ENCODE measurements around the gene JPT1. TPM values are rescaled to one million over a fixed set of nuclear protein-coding genes. Genes with fewer than 3 reads are reported as not detected.

JPT1 gene
- total RNA-seq, 1 donor from 2014 or later = 236 TPM

DNA sequence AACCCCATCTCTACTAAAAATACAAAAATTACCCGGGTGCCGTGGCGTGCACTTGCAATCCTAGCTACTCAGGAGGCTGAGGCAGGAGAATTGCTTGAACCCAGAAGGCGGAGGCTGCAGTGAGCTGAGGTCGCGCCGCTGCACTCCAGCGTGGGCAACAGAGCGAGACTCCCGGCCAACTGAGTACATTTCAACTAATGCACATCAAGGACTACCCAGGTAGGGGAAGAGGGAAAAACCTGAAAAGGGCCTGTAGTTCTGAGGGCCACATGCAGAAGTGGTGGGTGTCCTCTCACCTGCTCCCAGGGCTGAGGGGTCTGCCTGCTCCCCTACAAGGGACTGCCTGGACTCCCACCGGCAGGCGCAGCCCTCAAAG lies 67.1 kb downstream of the JPT1 start:
- no peaks in the 10 kb centered on the region for H4K20me1 ChIP-seq (ENCODE audit: low read depth)
- DNase-seq (ENCODE audit: low spot score) = no peak
- H3K27ac ChIP-seq = no peak overlapping the region
- Mint-ChIP-seq H3K9me3 (no peaks in the 10 kb centered on the region), H3K4me1 (peaks cover 57% of the 10 kb centered on the region), H3K36me3 (no peaks in the 10 kb centered on the region), H3K27me3 (ENCODE audit: insufficient read depth, low read depth) (peaks cover 7% of the 10 kb centered on the region), H3K27ac (no peak overlapping the region), H3K4me3 (peak overlapping the region; percentile 52)
- H3K36me3 ChIP-seq = no peaks in the 10 kb centered on the region
- no peaks in the 10 kb centered on the region for H3K9me3 ChIP-seq (ENCODE audit: low read depth)
- H2AFZ ChIP-seq (replicated peaks) = peak overlapping the region; percentile 99
- H3K9ac ChIP-seq = no peak overlapping the region
- no peaks in the 10 kb centered on the region for H3K79me2 ChIP-seq (ENCODE audit: low read depth)
- peaks cover 20% of the 10 kb centered on the region for H3K4me1 ChIP-seq
- H3K4me2 ChIP-seq = peak overlapping the region; percentile 73
- peaks cover 21% of the 10 kb centered on the region for H3F3A ChIP-seq (ENCODE audit: low read depth)
- peak overlapping the region; percentile 62 for H3K4me3 ChIP-seq
- H3K27me3 ChIP-seq = no peaks in the 10 kb centered on the region
- TF ChIP-seq EZH2phosphoT487 (IDR thresholded peaks at IDR 0.05) = no peak
- TF ChIP-seq EZH2 (IDR thresholded peaks at IDR 0.05) = no peak
- TF ChIP-seq CTCF (IDR thresholded peaks at IDR 0.05) = no peak

DNA sequence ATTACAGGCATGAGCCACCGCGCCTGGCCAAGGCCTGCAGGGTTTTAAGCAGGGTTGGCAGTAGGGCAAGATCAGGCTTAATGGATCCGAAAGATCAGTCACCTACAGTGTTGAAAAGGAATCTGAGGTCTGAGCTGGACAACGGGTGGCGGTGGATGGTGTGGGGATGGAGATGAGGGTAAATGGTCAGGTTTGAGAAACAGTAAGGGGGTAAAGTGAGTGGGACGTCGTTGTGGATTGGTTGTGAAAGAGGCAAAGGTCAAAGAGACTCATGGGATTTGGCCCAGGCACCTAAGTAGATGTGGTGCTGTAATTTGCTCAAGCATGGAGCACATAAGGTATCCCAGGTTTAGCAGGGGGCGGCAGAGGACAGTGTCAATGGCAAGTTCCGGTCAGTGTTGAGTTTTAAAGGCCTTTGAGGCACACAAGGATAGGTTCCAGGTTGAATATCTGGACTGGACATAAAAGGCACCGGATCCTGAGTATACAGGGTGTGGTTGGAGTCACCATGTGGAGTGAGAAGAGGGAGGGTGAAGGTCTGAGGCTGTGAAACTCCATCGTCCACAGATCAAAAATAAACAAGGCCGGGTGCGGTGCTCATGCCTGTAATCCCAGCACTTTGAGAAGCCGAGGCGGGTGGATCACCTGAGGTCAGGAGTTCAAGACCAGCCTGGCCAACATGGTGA lies 67.7 kb downstream of the JPT1 start:
- Mint-ChIP-seq H3K27me3 (ENCODE audit: insufficient read depth, low read depth) (peaks cover 7% of the 10 kb centered on the region), H3K36me3 (no peaks in the 10 kb centered on the region), H3K9me3 (no peaks in the 10 kb centered on the region), H3K4me3 (peak overlapping the region; percentile 24), H3K4me1 (peaks cover 52% of the 10 kb centered on the region), H3K27ac (no peak overlapping the region)
- H3K4me1 ChIP-seq = peaks cover 19% of the 10 kb centered on the region
- no peaks in the 10 kb centered on the region for H3K9me3 ChIP-seq (ENCODE audit: low read depth)
- H3K36me3 ChIP-seq = no peaks in the 10 kb centered on the region
- no peak overlapping the region for H3K4me3 ChIP-seq
- H3F3A ChIP-seq (ENCODE audit: low read depth) = peaks cover 21% of the 10 kb centered on the region
- no peak overlapping the region for H3K9ac ChIP-seq
- DNase-seq (ENCODE audit: low spot score) = no peak
- no peak overlapping the region for H3K27ac ChIP-seq
- H4K20me1 ChIP-seq (ENCODE audit: low read depth) = no peaks in the 10 kb centered on the region
- H3K27me3 ChIP-seq = no peaks in the 10 kb centered on the region
- TF ChIP-seq EZH2 (IDR thresholded peaks at IDR 0.05) (no peak), EZH2phosphoT487 (IDR thresholded peaks at IDR 0.05) (no peak), CTCF (IDR thresholded peaks at IDR 0.05) (no peak)
- H2AFZ ChIP-seq (replicated peaks) = no peak overlapping the region
- H3K4me2 ChIP-seq = peak overlapping the region; percentile 73
- no peaks in the 10 kb centered on the region for H3K79me2 ChIP-seq (ENCODE audit: low read depth)

Small RNA genes within 50 kb of the gene (small RNA-seq; reads per million reads assigned to genes)
- not detected for gene RF00019

Other genes starting within 250 kb of the JPT1 start
- 0.25 TPM in 1 of 2 replicates, not detected in the other for gene USH1G, start 231.3 kb downstream of the JPT1 start, total RNA-seq (ENCODE audit: low replicate concordance)
- gene OTOP2, start 230.2 kb downstream of the JPT1 start, total RNA-seq (ENCODE audit: low replicate concordance) = not detected in 2 replicates
- not detected in 2 replicates for gene OTOP3, start 218.6 kb downstream of the JPT1 start, total RNA-seq (ENCODE audit: low replicate concordance)
- gene HID1, start 181.8 kb downstream of the JPT1 start, total RNA-seq (ENCODE audit: low replicate concordance) = 3.5 and 5.0 TPM in 2 replicates
- 4.0 and 15.8 TPM in 2 replicates for gene CDR2L, start 166.9 kb downstream of the JPT1 start, total RNA-seq (ENCODE audit: low replicate concordance)
- 50.8 and 52.8 TPM in 2 replicates for gene MRPL58, start 141.8 kb downstream of the JPT1 start, total RNA-seq (ENCODE audit: low replicate concordance)
- gene ATP5PD, start 107.5 kb downstream of the JPT1 start, total RNA-seq (ENCODE audit: low replicate concordance) = 209 and 268 TPM in 2 replicates
- gene KCTD2, start 107.3 kb downstream of the JPT1 start, total RNA-seq (ENCODE audit: low replicate concordance) = 28.9 and 32.9 TPM in 2 replicates
- gene SLC16A5, start 66.6 kb downstream of the JPT1 start, total RNA-seq (ENCODE audit: low replicate concordance) = 3.4 and 19.9 TPM in 2 replicates
- gene ARMC7, start 44.5 kb downstream of the JPT1 start, total RNA-seq (ENCODE audit: low replicate concordance) = 1.9 and 4.3 TPM in 2 replicates
- gene NT5C, start 22.8 kb downstream of the JPT1 start, total RNA-seq (ENCODE audit: low replicate concordance) = 45.8 and 117 TPM in 2 replicates
- 250 and 372 TPM in 2 replicates for gene SUMO2, start 28.4 kb upstream of the JPT1 start, total RNA-seq (ENCODE audit: low replicate concordance)
- 58.2 and 88.6 TPM in 2 replicates for gene NUP85, start 51.2 kb upstream of the JPT1 start, total RNA-seq (ENCODE audit: low replicate concordance)
- 28.0 and 37.3 TPM in 2 replicates for gene GGA3, start 107.1 kb upstream of the JPT1 start, total RNA-seq (ENCODE audit: low replicate concordance)
- 43.3 and 48.7 TPM in 2 replicates for gene MRPS7, start 107.4 kb upstream of the JPT1 start, total RNA-seq (ENCODE audit: low replicate concordance)
- gene MIF4GD, start 116.7 kb upstream of the JPT1 start, total RNA-seq (ENCODE audit: low replicate concordance) = 17.7 and 27.5 TPM in 2 replicates
- gene SLC25A19, start 134.9 kb upstream of the JPT1 start, total RNA-seq (ENCODE audit: low replicate concordance) = 5.2 and 10.4 TPM in 2 replicates